VCaP (cell line): Measurements from ENCODE around the gene FAM76A.
A peak's percentile ranks its signal among the peaks of the same experiment; 100 is the strongest.
"Not testable (repeated sequence)": the region's sequence is repeated elsewhere in the genome, so short reads cannot be mapped to it uniquely, and the experiment has no call there.

Experiments used
- H3K27ac ChIP-seq: fragments of 450-650 bp; 2 replicates; pipeline ENCODE4 v1.5.1; 2017
- TF ChIP-seq, protein P1 (sequence below): fragments of 450-650 bp; conservative IDR thresholded peaks from 2 replicates; pipeline ENCODE4 v1.5.1; 2017; ENCODE audit warnings: mild to moderate bottlenecking, moderate library complexity

The FAM76A gene

GRCh38 chr1:27773826-27774445, 48.2 kb downstream of the FAM76A start:
- TF ChIP-seq, protein P1, sequence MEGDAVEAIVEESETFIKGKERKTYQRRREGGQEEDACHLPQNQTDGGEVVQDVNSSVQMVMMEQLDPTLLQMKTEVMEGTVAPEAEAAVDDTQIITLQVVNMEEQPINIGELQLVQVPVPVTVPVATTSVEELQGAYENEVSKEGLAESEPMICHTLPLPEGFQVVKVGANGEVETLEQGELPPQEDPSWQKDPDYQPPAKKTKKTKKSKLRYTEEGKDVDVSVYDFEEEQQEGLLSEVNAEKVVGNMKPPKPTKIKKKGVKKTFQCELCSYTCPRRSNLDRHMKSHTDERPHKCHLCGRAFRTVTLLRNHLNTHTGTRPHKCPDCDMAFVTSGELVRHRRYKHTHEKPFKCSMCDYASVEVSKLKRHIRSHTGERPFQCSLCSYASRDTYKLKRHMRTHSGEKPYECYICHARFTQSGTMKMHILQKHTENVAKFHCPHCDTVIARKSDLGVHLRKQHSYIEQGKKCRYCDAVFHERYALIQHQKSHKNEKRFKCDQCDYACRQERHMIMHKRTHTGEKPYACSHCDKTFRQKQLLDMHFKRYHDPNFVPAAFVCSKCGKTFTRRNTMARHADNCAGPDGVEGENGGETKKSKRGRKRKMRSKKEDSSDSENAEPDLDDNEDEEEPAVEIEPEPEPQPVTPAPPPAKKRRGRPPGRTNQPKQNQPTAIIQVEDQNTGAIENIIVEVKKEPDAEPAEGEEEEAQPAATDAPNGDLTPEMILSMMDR: no peak
- H3K27ac ChIP-seq: peak overlapping the region; percentile 80

DNA sequence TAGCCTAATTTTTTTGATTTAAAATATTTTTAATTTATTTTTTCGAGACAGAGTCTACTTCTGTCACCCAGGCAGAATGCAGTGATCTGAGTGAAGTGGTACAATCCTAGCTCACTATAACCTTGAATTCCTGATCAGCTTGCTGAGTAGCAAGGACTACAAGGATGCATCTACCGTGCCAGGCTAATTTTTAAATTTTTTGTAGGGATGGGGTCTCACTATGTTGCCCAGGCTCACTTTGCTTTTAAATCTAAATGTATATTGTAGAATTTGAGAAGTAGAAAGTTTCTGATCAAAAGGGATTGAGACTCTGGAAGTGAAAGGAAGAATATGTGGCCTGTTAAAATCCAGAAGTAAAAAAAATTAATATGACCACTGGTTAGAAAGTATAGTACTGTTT, 48.9 kb downstream of the FAM76A start:
- H3K27ac ChIP-seq: peak overlapping the region; percentile 80
- TF ChIP-seq, protein P1: no peak

- H3K27ac ChIP-seq: not testable (repeated sequence)
Observed at GRCh38 chr1:27775336-27775735, 49.6 kb downstream of the FAM76A start.

GRCh38 chr1:27776276-27776675, 50.5 kb downstream of the FAM76A start:
- H3K27ac ChIP-seq: not testable (repeated sequence)

DNA sequence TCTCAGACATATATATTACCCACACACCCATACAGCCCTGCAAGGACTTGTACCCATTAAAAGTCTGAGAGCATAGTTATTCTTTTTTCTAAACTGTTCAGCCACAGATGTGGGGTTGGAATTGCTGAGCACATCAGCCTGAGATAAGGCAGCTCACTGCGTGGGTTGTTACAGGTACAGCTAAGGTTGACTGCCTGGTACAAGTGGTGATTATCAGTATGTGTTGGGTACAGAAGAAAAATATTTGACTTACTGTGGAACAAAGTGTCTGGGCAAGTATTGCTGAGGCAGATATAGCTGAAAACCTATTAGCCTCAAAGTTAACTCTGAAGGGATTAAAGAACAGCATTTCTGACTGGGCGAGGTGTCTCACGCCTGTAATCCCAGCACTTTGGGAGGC, 52.3 kb downstream of the FAM76A start:
- no peak overlapping the region for H3K27ac ChIP-seq
- TF ChIP-seq, protein P1: no peak

DNA sequence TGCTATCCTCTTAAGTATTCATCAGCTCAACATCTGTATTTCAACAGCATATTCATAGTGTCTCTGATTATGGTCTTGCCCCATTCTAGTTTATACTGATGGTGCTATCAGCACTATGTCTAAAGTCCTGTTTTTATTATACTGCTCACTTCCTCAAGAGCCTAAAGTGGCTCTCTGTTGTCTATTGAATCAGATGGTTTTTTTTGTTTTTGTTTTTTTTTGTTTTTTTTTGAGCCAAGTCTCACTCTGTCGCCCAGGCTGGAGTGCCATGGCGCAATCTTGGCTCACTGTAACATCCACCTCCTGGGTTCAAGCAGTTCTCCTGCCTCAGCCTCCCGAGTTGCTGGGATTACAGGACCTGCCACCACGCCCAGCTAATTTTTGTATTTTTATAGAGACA, 53.4 kb downstream of the FAM76A start:
- no peak overlapping the region for H3K27ac ChIP-seq
- TF ChIP-seq, protein P1: no peak

GRCh38 chr1:27782950-27783349, 57.2 kb downstream of the FAM76A start:
- TF ChIP-seq, protein P1: no peak
- H3K27ac ChIP-seq: no peak overlapping the region

- no peak overlapping the region for H3K27ac ChIP-seq
- TF ChIP-seq, protein P1: no peak
Observed at GRCh38 chr1:27784700-27785099, 58.9 kb downstream of the FAM76A start.
